Lower lobe of right lung (tissue), 2 donors: ENCODE results near the gene PTPRD. TPM values are rescaled to one million over a fixed set of nuclear protein-coding genes. Genes with fewer than 3 reads are reported as not detected.
"Not testable (repeated sequence)": the region's sequence is repeated elsewhere in the genome, so short reads cannot be mapped to it uniquely, and the experiment has no call there.

ENCODE experiments used
- ATAC-seq, 2 donors: fragments of 200-7000 bp; cut with Tn5 transposase; one replicate each; pipeline ENCODE4 v1.9.1; 2020 to 2022; ENCODE audit warnings: mild to moderate bottlenecking in 2 of 2, moderate library complexity in 2 of 2
- DNase-seq: peaks from one replicate; pipeline ENCODE4 v3.0.0-alpha.2; 2020
- H3K27ac ChIP-seq: fragments of 200-600 bp; one replicate; pipeline ENCODE4 v1.8.0; 2022
- H3K27me3 ChIP-seq: fragments of 200-600 bp; one replicate; pipeline ENCODE4 v1.8.0; 2022; ENCODE audit warnings: low read depth
- H3K36me3 ChIP-seq: fragments of 200-600 bp; one replicate; pipeline ENCODE4 v1.8.0; 2022; ENCODE audit warnings: mild to moderate bottlenecking
- H3K4me1 ChIP-seq: fragments of 200-600 bp; one replicate; pipeline ENCODE4 v1.8.0; 2022
- H3K4me3 ChIP-seq: fragments of 200-600 bp; one replicate; pipeline ENCODE4 v1.8.0; 2022; ENCODE audit warnings: mild to moderate bottlenecking
- H3K9me3 ChIP-seq: fragments of 200-600 bp; one replicate; pipeline ENCODE4 v1.8.0; 2022
- CTCF ChIP-seq: fragments of 200-600 bp; IDR thresholded peaks from one replicate; pipeline ENCODE4 v1.8.0; 2022; ENCODE audit warnings: antibody characterized with exemption, mild to moderate bottlenecking
- intact Hi-C: fragments of 100-400 bp; cut with DNase I; formaldehyde crosslinking; loops from one replicate; pipeline ENCODE4 v1.11.0; 2022
- total RNA-seq: library from RNA; stranded (reverse); fragmentation: NEBNext Ultra II Directional; extraction: Animal tissue kit (Norgen Biotek cat#: 25700); gene quantifications from one replicate; pipeline ENCODE4 v1.2.1, GENCODE V29; 2021
- donor health status: DM: no; HTN: yes; CAD: no; lungs with severe emphysema.

The PTPRD gene
- total RNA-seq, 1 donor from 2014 or later: 17.2 TPM

- TF ChIP-seq CTCF: no peak
- H3K9me3 ChIP-seq: no peaks in the 10 kb centered on the region
- H3K27me3 ChIP-seq: no peaks in the 10 kb centered on the region
- ATAC-seq: no peak
- no peaks in the 10 kb centered on the region for H3K36me3 ChIP-seq
- intact Hi-C loops: no loop called here
- no peaks in the 10 kb centered on the region for H3K4me1 ChIP-seq
- no peak for DNase-seq
- H3K4me3 ChIP-seq: no peak overlapping the region
- H3K27ac ChIP-seq: no peak overlapping the region
Observed at GRCh38 chr9:8980496-8981013, 1632.2 kb downstream of the PTPRD start.

GRCh38 chr9:8978334-8978733 is 1634.5 kb downstream of the PTPRD start:
- ATAC-seq (no peak), DNase-seq (no peak)
- intact Hi-C loops: no loop called here
- Histone ChIP-seq H3K4me3 (no peak overlapping the region), H3K4me1 (no peaks in the 10 kb centered on the region), H3K9me3 (no peaks in the 10 kb centered on the region), H3K27me3 (no peaks in the 10 kb centered on the region), H3K36me3 (no peaks in the 10 kb centered on the region), H3K27ac (no peak overlapping the region)
- no peak for TF ChIP-seq CTCF

GRCh38 chr9:8968350-8968749 is 1644.5 kb downstream of the PTPRD start:
- H3K27me3 ChIP-seq, H3K4me1 ChIP-seq, DNase-seq, intact Hi-C loops, H3K27ac ChIP-seq, H3K36me3 ChIP-seq, H3K9me3 ChIP-seq, H3K4me3 ChIP-seq, ATAC-seq: not testable (repeated sequence)

- intact Hi-C loops: no loop called here
- H3K27ac ChIP-seq: no peak overlapping the region
- DNase-seq: no peak
- H3K9me3 ChIP-seq: no peaks in the 10 kb centered on the region
- no peak for TF ChIP-seq CTCF
- H3K4me1 ChIP-seq: no peaks in the 10 kb centered on the region
- H3K4me3 ChIP-seq: no peak overlapping the region
- ATAC-seq: no peak
- no peaks in the 10 kb centered on the region for H3K27me3 ChIP-seq
- no peaks in the 10 kb centered on the region for H3K36me3 ChIP-seq
Observed at GRCh38 chr9:8963885-8964284, 1648.9 kb downstream of the PTPRD start.

- Histone ChIP-seq H3K36me3 (no peaks in the 10 kb centered on the region), H3K4me3 (no peak overlapping the region), H3K27me3 (no peaks in the 10 kb centered on the region), H3K9me3 (no peaks in the 10 kb centered on the region), H3K4me1 (no peaks in the 10 kb centered on the region), H3K27ac (no peak overlapping the region)
- no peak for ATAC-seq
- no peak for TF ChIP-seq CTCF
- intact Hi-C loops: no loop called here
- no peak for DNase-seq
Observed at GRCh38 chr9:8962084-8962483, 1650.7 kb downstream of the PTPRD start.

- DNase-seq (no peak), ATAC-seq (peak; percentile 56 to 67)
- Histone ChIP-seq H3K27ac (no peak overlapping the region), H3K4me1 (no peaks in the 10 kb centered on the region), H3K4me3 (no peak overlapping the region), H3K27me3 (no peaks in the 10 kb centered on the region), H3K36me3 (no peaks in the 10 kb centered on the region), H3K9me3 (no peaks in the 10 kb centered on the region)
- intact Hi-C loops: no loop called here
- TF ChIP-seq CTCF: no peak
Observed at GRCh38 chr9:8961186-8961851, 1651.5 kb downstream of the PTPRD start.
